ENCODE data around the gene CACNB1.

GRCh38 chr17:39208893-39209292 lies 11.4 kb upstream of the CACNB1 start:
- TF ChIP-seq CTCF (IDR thresholded peaks at IDR 0.05) (no peak), ZFX (IDR thresholded peaks at IDR 0.05; ENCODE audit: borderline replicate concordance) (no peak)

All from 22Rv1 (cell line).